Activated CD4-positive, CD25-positive, alpha-beta regulatory T cell treated with anti-CD3 and anti-CD28 coated beads, Interleukin-2, amount 50 U/mL, for 24 hours (primary cell): Measurements from ENCODE around the gene ATM.
"Not testable (repeated sequence)": the region's sequence is repeated elsewhere in the genome, so short reads cannot be mapped to it uniquely, and the experiment has no call there.

Source experiments
- ATAC-seq, 2 donors: fragments of 150-1000 bp; cut with Tn5 transposase; one replicate each; pipeline ENCODE4 v1.10.0; 2021; ENCODE audit warnings: mild to moderate bottlenecking in 1 of 2, moderate library complexity in 1 of 2

The ATM gene

DNA sequence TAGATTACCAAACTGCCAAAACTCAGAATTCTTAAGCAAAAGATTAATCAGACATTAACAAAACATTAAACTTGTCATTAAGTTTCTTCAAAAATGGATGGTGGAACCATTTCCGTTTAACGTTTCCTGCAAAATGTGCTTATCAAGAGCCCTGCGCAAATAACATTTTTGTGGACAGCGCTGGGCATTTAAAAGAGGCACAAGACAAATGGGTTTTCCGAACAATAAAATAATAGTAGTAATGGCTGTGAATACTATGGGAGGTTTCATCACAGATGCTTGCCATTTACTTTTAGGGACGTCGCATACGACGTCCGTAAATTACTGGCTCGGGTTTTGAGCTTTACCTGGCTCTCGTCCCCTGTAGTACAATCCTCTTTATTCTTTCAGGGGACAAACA lies 1.5 kb upstream of the ATM start:
- no peak for ATAC-seq

DNA sequence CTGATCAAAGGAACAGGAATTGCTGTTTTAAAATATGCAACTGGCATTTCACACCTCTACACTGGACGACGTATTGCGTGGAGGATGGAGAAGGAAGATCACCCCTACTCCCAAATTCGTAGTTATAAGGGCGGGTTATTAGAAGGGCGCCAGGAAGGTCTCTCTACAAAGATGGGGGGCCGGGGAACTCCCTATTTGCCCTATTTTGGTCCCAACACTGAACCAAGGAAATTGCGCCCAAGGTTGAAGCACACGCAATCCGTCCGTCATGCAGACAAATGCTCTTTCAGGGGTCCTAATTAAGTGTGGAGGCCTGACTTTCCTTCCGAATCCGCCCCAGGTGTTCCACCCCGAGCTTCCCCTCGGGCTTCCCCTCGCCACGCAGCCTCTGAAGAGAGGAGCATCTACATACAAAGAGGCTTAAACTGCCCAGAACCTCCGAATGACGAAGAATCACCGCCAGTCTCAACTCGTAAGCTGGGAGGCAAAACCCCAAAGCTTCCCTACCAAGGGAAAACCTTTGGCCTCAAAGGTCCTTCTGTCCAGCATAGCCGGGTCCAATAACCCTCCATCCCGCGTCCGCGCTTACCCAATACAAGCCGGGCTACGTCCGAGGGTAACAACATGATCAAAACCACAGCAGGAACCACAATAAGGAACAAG lies 825 bp upstream of the ATM start:
- ATAC-seq = no peak

DNA sequence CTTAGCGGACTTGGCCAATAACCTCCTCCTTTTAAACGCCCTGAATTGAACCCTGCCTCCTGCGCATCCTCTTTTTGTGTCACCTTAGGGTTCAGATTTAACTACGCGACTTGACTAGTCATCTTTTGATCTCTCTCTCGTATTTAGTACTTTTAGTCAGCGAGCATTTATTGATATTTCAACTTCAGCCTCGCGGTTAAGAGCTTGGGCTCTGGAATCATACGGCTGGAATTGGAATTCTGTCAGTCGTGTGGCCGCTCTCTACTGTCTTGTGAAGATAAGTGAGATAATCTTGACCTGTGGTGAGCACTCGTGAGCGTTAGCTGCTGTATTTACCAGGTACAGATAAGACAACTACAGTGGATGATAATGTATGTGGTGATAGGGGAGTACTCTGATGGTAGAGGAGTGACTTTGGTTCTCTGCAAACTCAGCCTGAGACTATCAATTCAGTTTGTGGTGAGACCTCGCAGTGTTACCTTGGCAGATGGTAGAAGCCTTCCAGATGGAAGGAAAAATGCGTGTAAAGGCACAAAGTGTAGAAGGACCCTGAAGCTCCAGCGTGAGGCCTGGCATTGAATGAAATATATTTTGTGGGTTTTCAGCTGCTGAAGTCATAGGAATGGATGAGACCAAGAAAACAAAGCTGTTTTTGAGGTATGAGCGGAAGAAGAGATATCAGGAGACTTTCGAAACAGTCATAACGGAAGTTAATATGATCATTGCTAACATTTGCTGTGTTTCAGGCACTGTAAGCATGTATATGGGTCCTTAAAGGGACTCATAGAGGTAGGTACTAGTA lies 682 bp downstream of the ATM start:
- peak; percentile 37 to 41 for ATAC-seq

DNA sequence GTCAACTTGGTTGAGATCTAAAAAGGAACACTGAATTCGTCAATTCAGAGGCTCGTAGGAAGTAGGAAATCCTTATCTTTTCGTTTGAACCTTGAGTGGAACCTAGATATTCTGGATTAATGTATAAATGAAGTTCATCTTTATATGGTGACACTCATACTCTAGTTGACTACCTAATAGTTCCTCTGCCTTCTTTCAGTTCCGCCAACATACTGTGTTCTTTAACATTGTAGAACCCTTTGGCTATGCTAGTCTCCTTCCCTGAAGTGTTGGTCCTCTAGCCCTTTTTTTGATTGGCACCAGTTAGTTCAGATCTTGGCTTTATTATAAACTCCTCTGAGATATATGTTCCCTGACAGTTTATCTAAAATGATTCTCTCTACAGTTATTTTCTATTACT lies 1.5 kb downstream of the ATM start:
- ATAC-seq = no peak

DNA sequence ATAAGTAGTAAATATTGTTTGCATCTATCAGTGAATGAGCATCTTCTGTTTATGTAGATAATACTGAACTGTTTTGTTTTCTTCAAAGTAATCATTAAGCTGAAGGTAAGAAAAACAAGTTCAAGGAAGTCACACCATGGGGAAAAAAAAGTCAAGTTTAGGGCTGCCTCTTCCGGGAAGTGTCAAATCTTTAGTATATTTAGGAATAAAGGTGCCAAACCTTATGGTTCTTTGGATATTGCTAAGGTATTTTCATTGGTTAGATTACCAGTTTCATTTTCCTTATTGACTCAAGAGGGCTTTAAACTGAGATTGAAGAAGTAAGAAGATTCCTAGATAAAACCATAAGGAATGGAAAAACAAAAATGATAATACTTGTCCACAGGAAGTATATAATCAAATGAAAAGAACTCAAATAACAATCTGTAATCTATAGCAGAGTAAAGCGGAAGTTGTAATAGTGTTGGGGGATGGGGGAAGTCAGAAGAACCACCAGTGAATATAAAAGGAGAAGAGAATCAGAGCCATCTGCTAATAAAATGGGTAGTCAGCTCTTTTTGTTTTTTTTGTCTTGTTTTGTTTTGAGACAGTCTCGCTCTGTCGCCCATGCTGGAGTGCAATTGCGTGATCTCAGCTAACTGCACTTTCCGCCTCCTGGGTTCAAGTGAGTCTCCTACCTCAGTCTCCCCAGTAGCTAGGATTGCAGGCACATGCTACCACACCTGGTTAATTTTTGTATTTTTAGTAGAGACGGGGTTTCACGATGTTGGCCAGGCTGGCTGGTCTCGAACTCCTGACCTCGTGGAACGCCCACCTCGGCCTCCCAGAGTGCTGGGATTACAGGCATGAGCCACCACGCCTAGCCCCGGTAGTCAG lies 2.3 kb downstream of the ATM start:
- ATAC-seq = peak in 1 of 2 donors; percentile 2

DNA sequence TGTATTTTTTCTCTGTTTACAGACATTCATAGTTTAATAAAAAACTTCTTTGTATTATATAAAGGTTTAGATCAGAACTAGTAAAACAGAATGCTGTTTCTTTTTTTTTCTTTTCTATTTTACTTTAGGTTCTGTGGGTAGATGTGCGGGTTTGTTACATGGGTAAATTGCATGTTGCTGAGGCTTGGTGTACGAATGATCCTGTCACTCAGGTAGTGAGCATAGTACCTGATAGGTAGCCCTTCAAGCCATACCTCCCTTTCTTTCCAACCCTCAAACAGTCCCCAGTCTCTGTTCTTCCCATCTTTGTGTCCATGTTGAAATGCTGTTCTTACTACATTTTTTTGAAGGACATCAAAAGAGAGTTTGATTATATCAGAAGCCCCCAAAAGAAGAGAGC lies 3.2 kb downstream of the ATM start:
- ATAC-seq = no peak

DNA sequence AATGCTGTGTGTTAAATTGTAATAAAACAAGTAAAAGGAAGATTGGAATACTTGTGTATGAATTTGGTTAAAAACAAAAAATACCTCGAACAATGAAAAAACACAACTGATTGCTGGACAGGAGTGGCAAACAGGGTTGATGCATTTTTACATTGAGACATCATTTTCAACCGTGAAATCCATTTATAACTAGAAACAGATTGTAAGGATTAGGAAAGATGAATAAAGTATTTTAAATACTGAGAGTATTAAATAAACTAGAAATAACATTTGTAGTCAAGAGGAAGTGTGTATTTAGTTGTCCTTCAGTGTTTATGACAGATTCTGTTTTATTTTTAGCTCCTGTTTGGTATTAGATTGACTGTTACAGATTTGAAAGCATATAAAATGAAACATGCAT lies 5.4 kb downstream of the ATM start:
- no peak for ATAC-seq

DNA sequence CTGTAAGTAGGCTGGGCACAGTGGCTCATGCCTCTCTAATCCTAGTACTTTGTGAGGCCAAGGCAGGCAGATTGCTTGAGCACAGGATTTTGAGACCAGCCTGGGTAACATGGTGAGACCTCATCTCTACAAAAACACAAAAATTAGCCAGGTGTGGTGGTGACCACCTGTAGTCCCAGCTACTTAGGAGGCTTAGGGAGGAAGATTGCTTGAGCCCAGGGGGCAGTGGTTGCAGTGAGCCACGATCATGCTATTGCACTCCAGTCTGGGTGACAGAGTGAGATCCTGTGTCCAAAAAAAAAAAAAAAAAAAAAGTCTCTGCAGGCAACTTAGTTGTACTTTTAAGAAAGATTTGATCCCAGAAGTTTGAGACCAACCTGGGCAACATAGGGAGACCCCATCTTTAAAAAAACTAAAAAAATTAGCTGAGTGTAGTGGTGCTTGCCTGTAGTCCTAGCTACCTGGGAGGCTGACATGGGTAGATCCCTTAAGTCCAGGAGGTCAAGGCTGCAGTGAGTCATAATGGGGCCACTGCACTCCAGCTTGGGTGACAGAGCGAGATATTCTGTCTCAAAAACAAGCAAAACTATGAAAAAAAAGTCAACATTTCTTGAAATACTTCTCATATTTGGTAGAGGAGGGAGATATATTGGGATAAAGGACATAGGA lies 10.5 kb downstream of the ATM start:
- no peak for ATAC-seq

DNA sequence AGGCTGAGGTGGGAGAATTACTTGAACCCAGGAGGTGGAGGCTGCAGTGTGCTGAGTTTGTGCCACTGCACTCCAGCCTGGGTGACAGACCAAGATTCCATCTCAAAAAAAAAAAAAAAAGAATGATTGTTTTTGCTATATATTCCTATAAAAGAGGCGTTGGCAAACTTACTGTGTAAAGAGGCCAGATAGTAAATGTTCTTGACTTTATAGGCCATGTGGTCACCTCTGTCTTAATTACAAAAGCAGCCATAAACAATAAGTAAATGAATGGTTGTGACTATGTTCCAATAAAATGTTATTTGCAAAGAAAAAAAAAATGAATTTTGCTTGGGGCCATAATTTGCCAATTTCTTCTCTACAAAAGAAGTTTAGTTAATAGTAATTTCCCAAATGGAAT lies 12.3 kb downstream of the ATM start:
- ATAC-seq = no peak

DNA sequence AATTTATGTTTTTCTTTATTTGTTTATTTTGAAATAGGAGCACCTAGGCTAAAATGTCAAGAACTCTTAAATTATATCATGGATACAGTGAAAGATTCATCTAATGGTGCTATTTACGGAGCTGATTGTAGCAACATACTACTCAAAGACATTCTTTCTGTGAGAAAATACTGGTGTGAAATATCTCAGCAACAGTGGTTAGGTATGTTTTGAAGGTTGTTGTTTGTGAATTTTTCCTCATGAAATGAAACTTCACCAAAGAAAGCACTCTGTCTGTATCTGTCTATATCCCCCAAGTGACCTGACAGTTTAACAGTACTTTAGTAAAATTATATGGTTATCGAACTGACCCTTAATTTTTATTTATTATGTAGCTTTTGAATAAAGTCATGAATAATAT lies 12.8 kb downstream of the ATM start:
- no peak for ATAC-seq

DNA sequence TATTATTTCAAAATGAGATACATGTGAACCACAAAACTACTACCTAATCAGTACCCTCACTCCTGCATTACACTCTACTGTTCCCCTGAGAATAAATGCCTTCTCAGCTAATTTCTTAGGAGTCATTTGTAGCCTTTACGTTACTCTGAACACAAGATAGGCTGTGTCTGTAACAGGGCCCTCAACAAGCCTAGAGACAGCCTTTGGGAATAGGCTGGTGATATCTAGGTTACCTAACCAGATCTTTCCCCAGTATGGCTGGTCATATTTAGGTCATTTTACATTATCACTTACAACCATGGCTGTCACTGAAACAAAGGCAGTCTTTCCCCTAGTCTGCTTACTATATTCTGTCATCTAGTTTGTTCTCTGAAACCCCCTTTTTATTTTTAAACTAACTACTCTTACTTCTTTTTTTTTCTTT lies 14.2 kb downstream of the ATM start:
- peak in 1 of 2 donors; percentile 7 for ATAC-seq

DNA sequence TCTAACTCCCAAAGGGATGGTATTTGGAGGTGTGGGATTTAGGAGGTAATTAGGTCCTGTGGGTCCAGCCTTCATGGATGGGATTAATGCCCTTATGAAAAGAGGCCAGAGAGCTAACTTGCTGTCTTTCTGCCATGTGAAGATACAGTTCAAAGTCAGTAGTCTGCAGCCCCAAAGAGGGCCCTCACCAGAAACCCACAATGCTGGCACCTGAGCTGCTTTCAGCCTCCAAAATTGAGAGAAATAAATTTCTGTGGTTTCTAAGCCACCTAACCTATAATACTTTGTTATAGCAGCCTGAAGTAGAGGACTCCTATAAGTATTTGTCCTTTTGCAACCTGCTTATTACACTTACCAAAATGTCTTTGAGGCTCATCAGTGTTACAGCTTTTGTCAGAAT lies 16.2 kb downstream of the ATM start:
- ATAC-seq = no peak

DNA sequence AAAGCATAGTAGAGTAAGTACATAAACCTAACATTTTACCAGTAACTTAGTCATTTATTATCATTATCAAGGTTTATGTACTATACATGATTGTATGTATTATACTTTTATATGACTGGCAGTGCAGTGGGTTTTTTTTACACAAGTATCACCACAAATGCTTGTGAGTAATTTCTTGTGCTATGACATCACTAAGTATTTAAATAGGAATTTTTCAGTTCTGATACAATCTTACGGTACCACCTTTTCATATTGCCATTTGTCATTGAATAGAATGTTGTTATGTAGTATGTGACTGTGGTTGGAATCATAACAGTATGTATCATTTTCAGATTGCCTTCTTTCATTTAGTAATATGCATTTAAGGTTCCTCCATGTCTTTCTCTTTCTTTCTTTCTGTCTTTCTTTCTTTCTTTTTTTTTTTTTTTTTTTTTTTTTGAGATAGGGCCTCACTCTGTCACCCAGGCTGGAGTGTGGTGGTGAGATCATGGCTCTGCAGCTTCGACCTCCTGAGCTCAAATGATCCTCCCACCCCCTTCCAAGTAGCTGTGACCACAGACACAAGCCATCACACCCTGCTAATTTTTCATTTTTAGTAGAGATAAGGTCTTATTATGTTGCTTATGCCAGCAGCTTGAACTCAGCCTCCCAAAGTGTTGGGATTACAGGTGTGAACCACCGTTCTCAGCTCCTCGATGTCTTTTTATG lies 18.6 kb downstream of the ATM start:
- peak; percentile 81 to 85 for ATAC-seq

DNA sequence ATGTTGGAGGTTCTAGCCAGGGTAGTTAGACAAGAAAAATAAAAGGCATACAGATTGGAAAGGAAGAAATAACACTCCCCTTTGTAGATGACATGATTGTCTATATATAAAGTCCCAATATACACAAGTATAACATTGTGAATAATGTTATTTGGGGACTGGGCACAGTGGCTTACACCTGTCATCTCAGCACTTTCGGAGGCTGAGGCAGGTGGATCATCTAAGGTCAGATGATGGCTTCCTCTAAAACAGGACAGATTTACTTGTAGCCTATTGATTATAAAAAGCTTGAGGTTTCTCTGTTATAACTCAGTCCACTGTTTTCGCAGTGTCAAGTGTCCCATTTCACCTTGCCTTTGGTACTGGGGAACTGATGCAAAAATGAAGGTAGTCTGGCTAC lies 19.6 kb downstream of the ATM start:
- ATAC-seq = no peak

DNA sequence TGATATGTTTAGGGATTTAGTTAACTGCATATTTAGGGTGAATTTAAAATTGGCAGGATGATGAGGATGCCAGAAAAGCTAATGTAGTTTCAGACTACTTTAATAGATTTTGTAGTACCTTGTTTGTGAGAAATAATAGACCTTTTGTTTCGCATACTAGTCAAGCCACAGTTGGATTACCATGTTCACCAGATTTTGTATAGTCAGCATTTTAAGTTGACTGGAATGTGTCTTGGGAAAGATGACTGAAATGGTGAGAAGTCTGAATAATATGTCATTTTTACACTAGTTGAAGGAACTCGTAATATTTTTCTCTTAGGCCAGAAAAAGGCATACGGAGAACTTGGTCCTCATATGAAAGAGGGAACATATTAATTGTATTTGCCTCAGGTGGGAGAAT lies 23.4 kb downstream of the ATM start:
- no peak for ATAC-seq

DNA sequence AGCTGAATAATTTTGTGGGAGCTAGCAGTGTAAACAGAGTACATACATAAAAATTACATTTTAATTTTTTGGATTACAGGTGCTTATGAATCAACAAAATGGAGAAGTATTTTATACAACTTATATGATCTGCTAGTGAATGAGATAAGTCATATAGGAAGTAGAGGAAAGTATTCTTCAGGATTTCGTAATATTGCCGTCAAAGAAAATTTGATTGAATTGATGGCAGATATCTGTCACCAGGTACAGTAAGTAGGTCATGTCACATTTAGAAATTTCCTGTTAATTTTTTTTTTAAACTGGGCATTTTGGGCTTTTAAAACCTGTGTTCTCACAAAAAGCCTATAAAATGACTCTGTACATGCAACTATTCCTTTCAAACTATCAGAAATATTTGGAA lies 24.0 kb downstream of the ATM start:
- ATAC-seq = no peak

DNA sequence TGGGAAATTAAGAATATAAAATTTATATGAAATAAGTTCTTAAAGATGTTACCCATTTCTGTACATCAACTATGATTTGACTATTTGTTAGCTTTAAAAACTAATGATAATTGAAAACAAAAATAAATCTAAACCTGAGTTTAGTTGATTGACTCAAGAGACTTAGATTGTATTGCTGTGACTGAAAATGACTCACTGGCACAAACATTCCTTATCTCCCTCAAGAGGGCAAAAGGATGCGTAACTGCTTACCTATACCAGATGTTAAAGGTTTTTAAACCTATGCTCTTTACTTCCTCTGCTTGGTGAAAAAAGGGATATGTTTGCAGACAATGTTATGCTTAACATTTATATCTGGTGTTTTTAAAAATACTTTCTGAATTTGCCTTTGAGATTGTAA lies 30.3 kb downstream of the ATM start:
- ATAC-seq = no peak

DNA sequence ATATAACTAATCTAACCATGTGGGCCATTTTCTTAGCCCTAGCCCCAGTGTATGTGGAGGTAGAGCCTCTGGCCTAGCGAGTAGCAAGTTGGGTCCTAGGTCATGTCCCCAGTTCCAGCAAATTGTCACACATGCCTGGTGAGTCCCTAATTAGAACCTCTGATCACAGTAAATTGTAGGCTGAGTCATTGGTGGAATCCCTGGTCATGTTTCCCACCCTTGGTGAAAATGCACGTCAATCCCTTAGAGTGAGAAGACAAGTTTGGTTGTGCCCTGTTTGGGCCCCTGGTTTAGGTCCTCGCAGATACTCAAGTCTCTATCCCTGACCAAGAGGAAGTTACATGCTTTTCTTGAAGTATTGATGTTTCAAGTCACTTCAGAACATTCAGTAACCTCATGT lies 46.7 kb downstream of the ATM start:
- no peak for ATAC-seq

DNA sequence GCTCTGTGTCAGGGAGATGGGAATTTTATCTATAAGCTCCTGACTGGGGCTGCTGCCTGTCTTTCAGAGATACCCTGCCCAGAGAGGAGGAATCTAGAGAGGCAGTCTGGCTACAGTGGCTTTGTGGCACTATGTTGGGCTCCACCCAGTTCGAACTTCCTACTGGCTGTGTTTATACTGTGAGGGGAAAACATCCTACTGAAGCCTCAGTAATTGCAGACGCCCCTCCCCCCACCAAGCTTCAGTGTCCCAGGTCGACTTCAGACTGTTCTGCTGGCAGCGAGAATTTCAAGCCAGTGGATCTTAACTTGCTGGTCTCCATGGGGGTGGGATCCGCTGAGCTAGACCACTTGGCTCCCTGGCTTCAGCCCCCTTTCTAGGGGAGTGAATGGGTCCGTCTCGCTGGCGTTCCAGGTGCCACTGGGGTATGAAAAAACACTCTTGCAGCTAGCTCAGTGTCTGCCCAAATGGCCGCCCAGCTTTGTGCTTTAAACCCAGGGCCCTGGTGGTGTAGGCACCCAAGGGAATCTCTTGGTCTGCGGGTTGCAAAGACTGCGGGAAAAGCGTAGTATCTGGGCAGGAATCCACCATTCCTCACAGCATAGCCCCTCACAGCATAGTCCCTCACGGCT lies 54.2 kb downstream of the ATM start:
- ATAC-seq = not testable (repeated sequence)

DNA sequence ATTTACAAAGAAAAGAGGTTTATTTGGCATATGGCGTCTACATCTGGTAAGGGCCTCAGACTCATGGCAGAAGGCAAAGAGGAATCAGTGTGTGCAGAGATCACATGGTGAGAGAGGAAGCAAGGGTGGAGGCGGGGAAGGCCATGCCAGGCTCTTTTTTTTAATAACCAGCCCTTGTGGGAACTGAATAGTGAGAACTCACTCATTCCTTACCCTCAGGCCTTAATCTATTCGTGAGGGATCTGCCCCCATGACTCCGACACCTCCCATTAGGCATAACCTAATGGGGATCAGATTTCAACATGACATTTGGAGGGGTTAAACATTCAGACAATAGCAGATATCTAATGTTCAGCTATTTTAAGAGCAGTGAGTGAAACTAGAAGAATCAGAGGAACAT lies 55.7 kb downstream of the ATM start:
- ATAC-seq = no peak

DNA sequence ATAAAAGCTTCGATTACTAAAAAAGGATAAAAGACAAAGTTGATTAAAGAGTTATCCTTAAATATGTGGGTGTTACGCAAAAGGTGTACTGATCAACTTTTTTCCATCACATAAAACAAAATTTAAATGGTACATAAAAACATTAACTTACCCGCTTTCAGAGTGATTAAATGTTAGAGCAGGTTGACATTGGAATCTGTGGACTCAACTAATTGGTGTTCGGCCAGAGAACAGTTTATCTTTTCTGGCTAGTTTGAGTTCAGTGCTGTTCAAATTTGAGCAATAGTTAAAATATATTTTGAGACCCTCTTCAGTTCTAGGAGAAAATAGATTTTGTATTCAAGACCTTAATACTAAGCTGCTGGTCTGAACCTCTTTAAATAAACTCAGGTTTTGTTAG lies 56.1 kb downstream of the ATM start:
- no peak for ATAC-seq

DNA sequence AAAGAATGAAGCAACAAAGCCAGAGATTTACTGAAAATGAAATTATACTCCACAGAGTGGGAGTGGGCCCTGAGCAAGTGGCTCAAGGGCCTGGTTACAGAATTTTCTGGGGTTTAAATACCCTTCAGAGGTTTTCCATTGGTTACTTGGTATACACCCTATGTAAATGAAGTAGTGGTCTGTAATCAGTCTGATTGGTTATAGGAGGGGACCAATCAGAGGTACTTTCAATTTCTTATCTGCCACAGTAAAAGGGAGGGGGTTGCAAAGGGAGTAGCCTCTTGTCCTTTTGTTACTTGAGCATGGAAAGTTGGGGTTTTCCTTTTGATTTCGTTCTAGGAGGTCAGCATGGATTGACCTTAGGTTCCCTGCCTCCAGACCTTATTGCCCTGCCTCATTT lies 63.5 kb downstream of the ATM start:
- ATAC-seq = no peak
